GM12872 (cell line): ENCODE results near the gene IL1RAP.

Source experiments
- TF ChIP-seq, protein P1 (sequence below): IDR thresholded peaks from 3 replicates; pipeline ENCODE4 v1.5.1; 2011; ENCODE audit warnings: low read depth, mild to moderate bottlenecking, low read length, moderate library complexity; ENCODE audit not compliant: insufficient read depth

IL1RAP gene

DNA sequence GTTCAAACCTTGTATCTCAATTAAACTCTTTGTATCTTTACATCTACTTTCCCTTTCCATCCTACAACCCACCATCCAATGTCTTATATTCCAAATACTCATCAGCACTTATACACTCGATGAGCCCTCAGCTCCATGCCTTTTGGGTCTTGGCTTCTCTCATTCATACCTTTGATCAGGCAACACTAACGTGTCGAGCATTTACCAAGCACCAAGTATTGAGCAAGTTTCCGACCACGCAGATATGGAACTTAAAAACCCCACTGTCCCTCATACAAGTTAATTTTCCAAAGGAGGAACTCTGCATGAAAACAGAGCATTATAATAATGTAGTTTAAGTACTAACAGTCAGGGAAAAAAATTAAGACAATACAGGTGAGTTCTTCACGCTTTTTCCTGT, 102.8 kb downstream of the IL1RAP start:
- TF ChIP-seq, protein P1, sequence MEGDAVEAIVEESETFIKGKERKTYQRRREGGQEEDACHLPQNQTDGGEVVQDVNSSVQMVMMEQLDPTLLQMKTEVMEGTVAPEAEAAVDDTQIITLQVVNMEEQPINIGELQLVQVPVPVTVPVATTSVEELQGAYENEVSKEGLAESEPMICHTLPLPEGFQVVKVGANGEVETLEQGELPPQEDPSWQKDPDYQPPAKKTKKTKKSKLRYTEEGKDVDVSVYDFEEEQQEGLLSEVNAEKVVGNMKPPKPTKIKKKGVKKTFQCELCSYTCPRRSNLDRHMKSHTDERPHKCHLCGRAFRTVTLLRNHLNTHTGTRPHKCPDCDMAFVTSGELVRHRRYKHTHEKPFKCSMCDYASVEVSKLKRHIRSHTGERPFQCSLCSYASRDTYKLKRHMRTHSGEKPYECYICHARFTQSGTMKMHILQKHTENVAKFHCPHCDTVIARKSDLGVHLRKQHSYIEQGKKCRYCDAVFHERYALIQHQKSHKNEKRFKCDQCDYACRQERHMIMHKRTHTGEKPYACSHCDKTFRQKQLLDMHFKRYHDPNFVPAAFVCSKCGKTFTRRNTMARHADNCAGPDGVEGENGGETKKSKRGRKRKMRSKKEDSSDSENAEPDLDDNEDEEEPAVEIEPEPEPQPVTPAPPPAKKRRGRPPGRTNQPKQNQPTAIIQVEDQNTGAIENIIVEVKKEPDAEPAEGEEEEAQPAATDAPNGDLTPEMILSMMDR, result no peak

DNA sequence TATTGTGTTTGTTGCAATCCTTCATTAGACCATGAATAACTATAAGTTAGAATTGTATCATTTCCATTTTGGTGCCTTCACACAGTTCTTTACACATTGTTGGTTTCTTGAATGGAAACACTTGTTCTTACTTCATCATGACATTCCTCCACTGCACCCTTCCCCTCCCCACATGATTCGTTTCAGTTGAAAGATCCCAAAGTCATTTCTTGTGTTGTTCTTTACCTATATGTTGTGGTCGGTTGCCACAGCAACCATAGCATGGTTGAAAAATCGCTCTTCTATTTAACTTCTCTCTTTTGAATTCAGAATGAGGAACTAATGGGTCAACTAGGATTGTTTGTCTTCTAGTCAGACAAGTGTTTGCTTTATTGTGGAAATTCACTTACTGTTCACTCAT, 103.3 kb downstream of the IL1RAP start:
- TF ChIP-seq, protein P1, result no peak

DNA sequence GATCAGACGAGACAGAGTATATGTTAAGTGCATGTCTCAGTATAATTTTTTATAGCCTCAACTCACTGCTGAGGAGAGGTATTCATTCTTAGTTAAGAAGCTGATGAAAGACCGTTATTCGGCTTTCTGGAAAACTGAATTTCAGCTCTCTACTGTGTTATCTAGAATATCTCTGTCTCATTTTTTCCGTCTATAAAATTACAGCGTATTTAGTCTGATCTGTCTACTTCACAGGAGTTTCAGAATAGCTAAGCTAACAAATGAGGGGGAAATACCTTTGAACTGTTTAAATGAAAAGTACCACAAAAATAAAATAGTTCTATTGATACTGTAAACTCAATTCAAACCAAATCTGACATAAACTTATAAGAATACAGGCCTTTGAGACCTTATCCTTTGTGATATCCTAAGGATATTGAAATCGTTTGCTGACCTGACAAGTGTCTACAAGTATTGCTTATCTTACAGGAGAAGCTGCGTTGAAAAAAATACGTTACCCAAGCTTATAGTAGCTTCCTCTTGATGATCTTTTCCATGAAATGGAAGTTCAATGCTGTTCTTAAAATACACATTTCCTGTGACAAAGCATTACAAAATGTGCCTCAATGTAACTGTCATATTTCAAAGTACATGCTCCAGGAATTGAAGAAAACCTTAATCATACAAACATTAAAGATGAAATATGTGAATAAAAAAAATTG, 104.6 kb downstream of the IL1RAP start:
- TF ChIP-seq, protein P1, result no peak

DNA sequence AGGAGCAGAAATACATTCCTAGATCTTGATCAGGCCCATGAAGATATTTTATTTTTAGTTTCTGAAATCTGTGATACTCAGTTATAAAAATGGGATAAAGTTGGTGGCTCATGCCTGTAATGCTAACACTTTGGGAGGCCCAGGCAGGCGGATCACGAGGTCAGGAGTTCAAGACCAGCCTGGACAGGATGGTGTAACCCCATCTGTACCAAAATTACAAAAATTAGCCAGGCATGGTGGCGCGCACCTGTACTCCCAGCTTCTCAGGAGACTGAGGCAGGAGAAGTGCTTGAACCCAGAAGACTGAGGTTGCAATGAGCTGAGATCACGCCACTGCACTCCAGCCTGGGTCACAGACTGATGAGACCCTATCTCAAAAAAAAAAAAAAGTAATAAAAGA, 105.5 kb downstream of the IL1RAP start:
- TF ChIP-seq, protein P1, result no peak

DNA sequence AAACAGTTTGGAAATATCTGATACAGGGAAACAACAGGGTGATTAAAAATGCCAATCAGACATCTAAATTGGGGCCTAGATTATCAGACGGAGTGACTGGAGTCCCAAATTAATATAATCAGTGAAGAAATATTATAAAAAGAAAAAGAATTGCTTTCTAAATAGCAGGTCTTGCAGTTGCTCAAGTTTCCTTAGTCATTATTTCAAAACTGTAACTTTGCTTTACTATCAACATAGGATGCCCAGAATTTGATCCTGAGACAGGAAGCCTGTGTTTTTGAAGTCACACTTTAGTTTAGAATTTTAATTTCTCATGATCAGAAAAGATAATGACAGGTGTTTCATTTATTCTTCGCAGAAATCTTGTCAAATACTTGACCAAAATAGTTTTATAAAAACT, 105.9 kb downstream of the IL1RAP start:
- TF ChIP-seq, protein P1, result no peak

DNA sequence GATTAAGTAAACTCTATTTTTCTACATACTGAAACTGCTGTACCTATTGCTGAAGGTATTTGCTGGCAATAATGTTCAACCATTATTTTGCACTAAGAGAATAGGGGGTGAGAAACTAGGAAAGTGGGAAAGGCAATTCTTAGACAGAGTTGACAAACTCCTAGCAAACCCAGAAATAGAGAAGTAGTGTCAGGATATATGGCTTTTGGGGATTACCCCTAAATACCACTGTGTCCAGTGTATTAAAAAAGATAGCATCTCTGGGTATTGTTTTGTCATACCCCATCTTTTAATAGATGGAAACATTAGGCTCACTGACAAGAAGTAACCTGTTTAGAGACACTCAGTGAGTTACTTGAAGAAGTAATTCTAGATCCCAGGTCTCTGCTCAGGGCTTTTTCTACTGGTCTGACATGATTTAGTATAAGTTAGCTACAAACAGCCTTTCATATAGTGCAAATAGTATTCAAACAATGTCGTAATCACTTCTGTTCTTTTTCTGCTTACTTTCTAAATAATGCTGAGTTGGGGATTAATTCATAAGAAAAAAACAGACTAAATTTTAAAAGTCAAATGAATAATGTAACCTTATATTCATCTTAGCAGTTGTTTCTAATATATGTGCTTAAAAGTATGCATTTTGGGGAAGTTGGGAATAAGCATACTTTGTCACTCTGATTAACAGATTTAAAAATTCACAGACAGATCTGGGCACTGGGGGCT, 107.2 kb downstream of the IL1RAP start:
- TF ChIP-seq, protein P1, result no peak

DNA sequence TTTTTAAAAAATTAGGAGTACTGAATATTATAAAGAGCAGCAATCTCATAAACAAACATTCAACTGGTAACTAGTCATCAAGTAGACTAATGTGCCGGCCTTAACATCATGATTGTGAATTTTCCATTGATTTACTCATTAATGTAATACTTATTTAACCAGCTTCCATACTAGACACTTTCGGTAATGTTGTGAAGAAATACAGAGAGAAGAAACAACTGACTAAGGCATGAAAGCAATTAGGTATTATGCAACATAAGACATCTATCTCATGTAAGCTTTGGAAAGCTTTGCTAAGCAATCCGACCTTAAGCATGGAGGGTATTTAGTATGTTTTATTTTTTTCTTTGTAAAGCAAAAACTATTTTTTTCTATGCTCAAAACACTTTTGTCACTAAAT, 108.0 kb downstream of the IL1RAP start:
- TF ChIP-seq, protein P1, result no peak
